Right atrium auricular region (tissue), 2 donors: ENCODE measurements around the gene ARHGAP31. TPM values are rescaled to one million over a fixed set of nuclear protein-coding genes. Genes with fewer than 3 reads are reported as not detected.
A peak's percentile ranks its signal among the peaks of the same experiment; 100 is the strongest.

Experiments
- DNase-seq: peaks from one replicate; pipeline ENCODE4 v3.0.0-alpha.2; 2019; ENCODE audit warnings: low spot score
- H3K27ac ChIP-seq, 2 donors: fragments of 200-600 bp; sonication (generic); 1 replicate in 1 of 2; 2 replicates in 1 of 2; pipeline ENCODE4 v1.5.1; 2016 to 2019
- H3K27me3 ChIP-seq, 2 donors: fragments of 200-600 bp; sonication (generic); one replicate each; pipeline versions ENCODE4 v1.5.1 to v1.6.0; 2017 to 2019
- H3K36me3 ChIP-seq: fragments of 200-600 bp; sonication (generic); one replicate; pipeline ENCODE4 v1.5.1; 2016
- H3K4me1 ChIP-seq, 2 donors: fragments of 200-600 bp; sonication (generic); one replicate each; pipeline versions ENCODE4 v1.5.1 to v1.6.0; 2017 to 2019
- H3K4me3 ChIP-seq, 2 donors: fragments of 200-600 bp; sonication (generic); 1 replicate in 1 of 2; 2 replicates in 1 of 2; pipeline ENCODE4 v1.5.1; 2017 to 2019; ENCODE audit warnings: mild to moderate bottlenecking in 1 of 2, moderate library complexity in 1 of 2
- H3K9me3 ChIP-seq, 2 donors: fragments of 200-600 bp; sonication (generic); one replicate each; pipeline ENCODE4 v1.5.1; 2019
- CTCF ChIP-seq, 2 donors: fragments of 200-600 bp; sonication (generic); IDR thresholded peaks; one replicate each; pipeline ENCODE4 v1.5.1; 2019; ENCODE audit warnings: antibody characterized with exemption in 2 of 2
- total RNA-seq, 2 donors: library from RNA; depleted of rRNA; stranded (reverse); fragments of >200 nt; gene quantifications; one replicate each; pipeline ENCODE4 v1.1.0, GENCODE V29; 2016

The ARHGAP31 gene
- total RNA-seq, 2 donors from 2014 or later: 29.9 to 33.1 TPM

GRCh38 chr3:119388577-119388976 is 94.4 kb downstream of the ARHGAP31 start:
- H3K4me1 ChIP-seq: no peaks in the 10 kb centered on the region
- peak in 1 of 2 donors; percentile 53 for TF ChIP-seq CTCF (IDR thresholded peaks at IDR 0.05)
- H3K36me3 ChIP-seq: peaks cover 57% of the 10 kb centered on the region
- no peak for DNase-seq
- H3K9me3 ChIP-seq: no peaks in the 10 kb centered on the region
- no peak overlapping the region for H3K27ac ChIP-seq
- H3K4me3 ChIP-seq: no peak overlapping the region
- no peaks in the 10 kb centered on the region for H3K27me3 ChIP-seq

GRCh38 chr3:119395923-119396358 is 101.8 kb downstream of the ARHGAP31 start:
- Histone ChIP-seq H3K27ac (no peak overlapping the region), H3K4me1 (no peaks in the 10 kb centered on the region), H3K4me3 (no peak overlapping the region), H3K27me3 (no peaks in the 10 kb centered on the region), H3K9me3 (no peaks in the 10 kb centered on the region), H3K36me3 (peaks cover 85% of the 10 kb centered on the region)
- TF ChIP-seq CTCF (IDR thresholded peaks at IDR 0.05): no peak
- DNase-seq: no peak

GRCh38 chr3:119396870-119397269 is 102.7 kb downstream of the ARHGAP31 start:
- Histone ChIP-seq H3K27me3 (no peaks in the 10 kb centered on the region), H3K9me3 (no peaks in the 10 kb centered on the region), H3K36me3 (peaks cover 81% of the 10 kb centered on the region), H3K4me1 (no peaks in the 10 kb centered on the region), H3K4me3 (no peak overlapping the region), H3K27ac (no peak overlapping the region)
- no peak for TF ChIP-seq CTCF (IDR thresholded peaks at IDR 0.05)
- no peak for DNase-seq

- peaks cover 53% of the 10 kb centered on the region for H3K36me3 ChIP-seq
Measured at GRCh38 chr3:119400466-119400865, 106.3 kb downstream of the ARHGAP31 start.

GRCh38 chr3:119401069-119401468 is 106.9 kb downstream of the ARHGAP31 start:
- no peak overlapping the region for H3K4me3 ChIP-seq
- TF ChIP-seq CTCF (IDR thresholded peaks at IDR 0.05): no peak
- DNase-seq: no peak
- H3K4me1 ChIP-seq: no peaks in the 10 kb centered on the region
- no peaks in the 10 kb centered on the region for H3K27me3 ChIP-seq
- no peaks in the 10 kb centered on the region for H3K9me3 ChIP-seq
- H3K36me3 ChIP-seq: peaks cover 50% of the 10 kb centered on the region
- H3K27ac ChIP-seq: no peak overlapping the region

More at GRCh38 chr3:119400466-119400865, 106.3 kb downstream of the ARHGAP31 start:
- H3K27ac ChIP-seq: no peak overlapping the region
- H3K4me1 ChIP-seq: no peaks in the 10 kb centered on the region
- H3K27me3 ChIP-seq: no peaks in the 10 kb centered on the region
- H3K4me3 ChIP-seq: no peak overlapping the region
- no peak for TF ChIP-seq CTCF (IDR thresholded peaks at IDR 0.05)
- H3K9me3 ChIP-seq: no peaks in the 10 kb centered on the region
- DNase-seq: no peak
